ENCODE results near the gene PCSK6.

Gene PCSK6

GRCh38 chr15:101489599-101490407 is at the start of gene PCSK6:
TSS of gene PCSK6 (minus strand) at chr15:101489707. CDS start at chr15:101489670, 37 bp downstream.
- DNase-seq, result no peak

GRCh38 chr15:101538996-101539395 is 49.5 kb upstream of the PCSK6 start:
- DNase-seq, result no peak

GRCh38 chr15:101538177-101538576 is 48.7 kb upstream of the PCSK6 start:
- DNase-seq, result no peak

GRCh38 chr15:101537483-101538080 is 48.1 kb upstream of the PCSK6 start:
- DNase-seq, result no peak

- no peak for DNase-seq
Observed at GRCh38 chr15:101536875-101537405, 47.4 kb upstream of the PCSK6 start.

GRCh38 chr15:101536166-101536874 is 46.8 kb upstream of the PCSK6 start:
- no peak for DNase-seq

- no peak for DNase-seq
Observed at GRCh38 chr15:101535170-101535902, 45.8 kb upstream of the PCSK6 start.

- no peak for DNase-seq
Observed at GRCh38 chr15:101534376-101534970, 45.0 kb upstream of the PCSK6 start.

- no peak for DNase-seq
Observed at GRCh38 chr15:101533371-101534140, 44.0 kb upstream of the PCSK6 start.

GRCh38 chr15:101532865-101533264 is 43.4 kb upstream of the PCSK6 start:
- no peak for DNase-seq

GRCh38 chr15:101531170-101531569 is 41.7 kb upstream of the PCSK6 start:
- no peak for DNase-seq

GRCh38 chr15:101530224-101530958 is 40.9 kb upstream of the PCSK6 start:
- no peak for DNase-seq

- no peak for DNase-seq
Observed at GRCh38 chr15:101528917-101529299, 39.4 kb upstream of the PCSK6 start.

GRCh38 chr15:101528108-101528916 is 38.8 kb upstream of the PCSK6 start:
- no peak for DNase-seq

GRCh38 chr15:101526890-101527289 is 37.4 kb upstream of the PCSK6 start:
- DNase-seq, result no peak

GRCh38 chr15:101526442-101526841 is 36.9 kb upstream of the PCSK6 start:
- DNase-seq, result no peak

GRCh38 chr15:101526021-101526420 is 36.5 kb upstream of the PCSK6 start:
- DNase-seq, result no peak

GRCh38 chr15:101525087-101525669 is 35.7 kb upstream of the PCSK6 start:
- no peak for DNase-seq

- DNase-seq, result no peak
Observed at GRCh38 chr15:101523560-101523940, 34.0 kb upstream of the PCSK6 start.

Data from SIG-M5 (cell line).